ENCODE measurements around the gene NPFF.

Gene NPFF

GRCh38 chr12:53472056-53472582 lies 35.2 kb downstream of the NPFF start:
- DNase-seq: no peak

GRCh38 chr12:53468282-53468681 lies 39.0 kb downstream of the NPFF start:
- DNase-seq: no peak

- no peak for DNase-seq
These were observed 39.4 kb downstream of the NPFF start for GRCh38 chr12:53467880-53468279.

- DNase-seq: no peak
These were observed 40.2 kb downstream of the NPFF start for GRCh38 chr12:53467082-53467481.

- no peak for DNase-seq
These were observed 40.6 kb downstream of the NPFF start for GRCh38 chr12:53466640-53467039.

- DNase-seq: no peak
These were observed 41.6 kb downstream of the NPFF start for GRCh38 chr12:53465679-53466078.

GRCh38 chr12:53464685-53465418 lies 42.4 kb downstream of the NPFF start:
- no peak for DNase-seq

GRCh38 chr12:53463802-53464560 lies 43.3 kb downstream of the NPFF start:
- no peak for DNase-seq

- no peak for DNase-seq
These were observed 44.3 kb downstream of the NPFF start for GRCh38 chr12:53462935-53463334.

- no peak for DNase-seq
These were observed 45.7 kb downstream of the NPFF start for GRCh38 chr12:53461591-53461990.

- DNase-seq: no peak
These were observed 46.2 kb downstream of the NPFF start for GRCh38 chr12:53461059-53461458.

- no peak for DNase-seq
These were observed 48.2 kb downstream of the NPFF start for GRCh38 chr12:53459097-53459496.

Data from stimulated activated CD4-positive, alpha-beta T cell treated with anti-CD3 and anti-CD28 coated beads, Interleukin-15, amount 100 ng/mL, for 24 hours (primary cell).